C4-2B (cell line): ENCODE results near the gene TMEM266.

ENCODE experiments used
- CTCF ChIP-seq: fragments of 450-650 bp; conservative IDR thresholded peaks from 2 replicates; pipeline ENCODE4 v1.5.1; 2017; ENCODE audit warnings: mild to moderate bottlenecking
- ZFX ChIP-seq: fragments of 450-650 bp; IDR thresholded peaks from 2 replicates; pipeline ENCODE4 v1.6.1; 2017

- TF ChIP-seq CTCF, result no peak
- TF ChIP-seq ZFX, result no peak
These were observed 176.6 kb downstream of the TMEM266 start for GRCh38 chr15:76236350-76236749.
